Endothelial cell of coronary artery (primary cell): Measurements from ENCODE around the gene CTPS2. TPM values are rescaled to one million over a fixed set of nuclear protein-coding genes. Genes with fewer than 3 reads are reported as not detected.

Source experiments
- total RNA-seq: library from RNA; depleted of rRNA; stranded (reverse); fragments of >200 nt; gene quantifications from 2 replicates; pipeline ENCODE4 v1.2.3, GENCODE V29; 2014

CTPS2 gene
- total RNA-seq: 13.9 and 18.3 TPM in 2 replicates

GRCh38 chrX:16712548-16713155 is at the start of gene CTPS2:
TSS of gene CTPS2 (minus strand) at chrX:16712669. CDS start at chrX:16702902, 9,767 bp downstream.

GRCh38 chrX:16719334-16720084 is 7.0 kb upstream of the CTPS2 start, which contains the start of gene SYAP1:
TSS of gene SYAP1 (plus strand) at chrX:16719612. CDS start at chrX:16719725, 113 bp downstream.

GRCh38 chrX:16649858-16650257 is 62.6 kb downstream of the CTPS2 start, which contains the start of gene S100G:
TSS of gene S100G (plus strand) at chrX:16650158. CDS start at chrX:16651007, 849 bp downstream.

Other genes with a start within 250 kb of the CTPS2 start
- not detected in 2 replicates for gene S100G, start 62.5 kb downstream of the CTPS2 start, total RNA-seq
- gene SYAP1, start 6.9 kb upstream of the CTPS2 start, total RNA-seq: 28.0 and 44.4 TPM in 2 replicates
- 4.5 and 7.6 TPM in 2 replicates for gene TXLNG, start 73.8 kb upstream of the CTPS2 start, total RNA-seq
- gene RBBP7, start 157.7 kb upstream of the CTPS2 start, total RNA-seq: 113 and 121 TPM in 2 replicates
- 1.7 and 1.8 TPM in 2 replicates for gene REPS2, start 234.0 kb upstream of the CTPS2 start, total RNA-seq